ENCODE results near the gene SRRM3. TPM values are rescaled to one million over a fixed set of nuclear protein-coding genes. Genes with fewer than 3 reads are reported as not detected.

SRRM3 gene
- total RNA-seq, 1 donor from 2014 or later = 1.1 TPM

GRCh38 chr7:76328389-76328788 lies 126.7 kb downstream of the SRRM3 start:
- no peak for ATAC-seq
- DNase-seq = no peak
- no peak for TF ChIP-seq CTCF (IDR thresholded peaks at IDR 0.05)
- Histone ChIP-seq H3K27ac (no peak overlapping the region), H3K36me3 (peaks cover 36% of the 10 kb centered on the region), H3K4me1 (peaks cover 17% of the 10 kb centered on the region), H3K4me3 (no peak overlapping the region), H3K27me3 (no peaks in the 10 kb centered on the region), H3K9me3 (no peaks in the 10 kb centered on the region)
- intact Hi-C loops (cut with DNase I) = no loop called here

GRCh38 chr7:76329479-76329878 lies 127.8 kb downstream of the SRRM3 start:
- ATAC-seq = no peak
- H3K4me1 ChIP-seq = peaks cover 27% of the 10 kb centered on the region
- intact Hi-C loops (cut with DNase I) = no loop called here
- no peak for DNase-seq
- H3K4me3 ChIP-seq = no peak overlapping the region
- H3K27ac ChIP-seq = no peak overlapping the region
- H3K27me3 ChIP-seq = no peaks in the 10 kb centered on the region
- no peaks in the 10 kb centered on the region for H3K9me3 ChIP-seq
- peaks cover 36% of the 10 kb centered on the region for H3K36me3 ChIP-seq
- no peak for TF ChIP-seq CTCF (IDR thresholded peaks at IDR 0.05)

- peaks cover 42% of the 10 kb centered on the region for H3K36me3 ChIP-seq
- no peak for DNase-seq
- H3K4me3 ChIP-seq = no peak overlapping the region
- TF ChIP-seq CTCF (IDR thresholded peaks at IDR 0.05) = no peak
- no peaks in the 10 kb centered on the region for H3K9me3 ChIP-seq
- H3K27me3 ChIP-seq = no peaks in the 10 kb centered on the region
- ATAC-seq = no peak
- intact Hi-C loops (cut with DNase I) = no loop called here
- peaks cover 28% of the 10 kb centered on the region for H3K4me1 ChIP-seq
- H3K27ac ChIP-seq = no peak overlapping the region
These were observed 128.6 kb downstream of the SRRM3 start for GRCh38 chr7:76330261-76330660.

GRCh38 chr7:76330673-76331072 lies 129.0 kb downstream of the SRRM3 start:
- Histone ChIP-seq H3K27ac (no peak overlapping the region), H3K27me3 (no peaks in the 10 kb centered on the region), H3K4me3 (no peak overlapping the region), H3K4me1 (peaks cover 28% of the 10 kb centered on the region), H3K9me3 (no peaks in the 10 kb centered on the region), H3K36me3 (peaks cover 42% of the 10 kb centered on the region)
- TF ChIP-seq CTCF (IDR thresholded peaks at IDR 0.05) = no peak
- DNase-seq (no peak), ATAC-seq (no peak)
- intact Hi-C loops (cut with DNase I) = no loop called here

- no peaks in the 10 kb centered on the region for H3K27me3 ChIP-seq
- H3K9me3 ChIP-seq = no peaks in the 10 kb centered on the region
- H3K4me3 ChIP-seq = no peak overlapping the region
- ATAC-seq = peak; percentile 45
- TF ChIP-seq CTCF (IDR thresholded peaks at IDR 0.05) = no peak
- H3K36me3 ChIP-seq = peaks cover 34% of the 10 kb centered on the region
- no peak for DNase-seq
- peaks cover 28% of the 10 kb centered on the region for H3K4me1 ChIP-seq
- no peak overlapping the region for H3K27ac ChIP-seq
- intact Hi-C loops (cut with DNase I) = no loop called here
These were observed 130.4 kb downstream of the SRRM3 start for GRCh38 chr7:76332078-76332477.

GRCh38 chr7:76333511-76334101 lies 131.9 kb downstream of the SRRM3 start:
- Histone ChIP-seq H3K4me1 (peaks cover 29% of the 10 kb centered on the region), H3K9me3 (no peaks in the 10 kb centered on the region), H3K36me3 (peaks cover 21% of the 10 kb centered on the region), H3K27ac (no peak overlapping the region), H3K4me3 (no peak overlapping the region), H3K27me3 (no peaks in the 10 kb centered on the region)
- ATAC-seq (peak; percentile 81), DNase-seq (peak; percentile 70)
- intact Hi-C loops (cut with DNase I) = no loop called here
- TF ChIP-seq CTCF (IDR thresholded peaks at IDR 0.05) = no peak
